Ovary (tissue), 9 donors: ENCODE data around the gene GRIN3B. TPM values are rescaled to one million over a fixed set of nuclear protein-coding genes. Genes with fewer than 3 reads are reported as not detected.

ENCODE experiments used
- DNase-seq, 5 donors: peaks; one replicate each; pipeline ENCODE4 v3.0.0-alpha.2; 2019 to 2020
- H3K27ac ChIP-seq, 2 donors: fragments of 200-600 bp; one replicate each; pipeline versions ENCODE4 v1.5.1 to v1.8.0; 2019 to 2022
- H3K27me3 ChIP-seq: fragments of 200-600 bp; one replicate; pipeline ENCODE4 v1.8.0; 2022
- H3K36me3 ChIP-seq: fragments of 200-600 bp; sonication (generic); one replicate; pipeline ENCODE4 v1.5.1; 2019
- H3K4me1 ChIP-seq: one replicate; pipeline ENCODE4 v1.8.1; 2013; ENCODE audit warnings: mild to moderate bottlenecking, moderate library complexity; ENCODE audit not compliant: insufficient read depth
- H3K4me3 ChIP-seq: fragments of 200-600 bp; sonication (generic); one replicate; pipeline ENCODE4 v1.5.1; 2017
- H3K9me3 ChIP-seq, 2 donors: fragments of 200-600 bp in 1 of 2; sonication (generic) in 1 of 2; one replicate each; pipeline versions ENCODE4 v1.5.1 to v1.8.1; 2013 to 2019; ENCODE audit warnings: mild to moderate bottlenecking in 1 of 2, moderate library complexity in 1 of 2
- CTCF ChIP-seq, 3 donors: fragments of 450-650 bp in 2 of 3; fragments of 200-600 bp in 1 of 3; IDR thresholded peaks; one replicate each; pipeline versions ENCODE4 v1.5.1 to v1.8.0; 2016 to 2022; ENCODE audit warnings: antibody characterized with exemption in 3 of 3, mild to moderate bottlenecking in 1 of 3
- EP300 ChIP-seq: sonication (generic); formaldehyde crosslinking; IDR thresholded peaks from one replicate; pipeline ENCODE4 v1.6.1; 2017; ENCODE audit warnings: antibody characterized with exemption
- POLR2A ChIP-seq: fragments of 450-650 bp; IDR thresholded peaks from one replicate; pipeline ENCODE4 v1.6.1; 2017; ENCODE audit warnings: antibody characterized with exemption, mild to moderate bottlenecking, moderate library complexity
- WGBS, 3 donors: extraction: QIAGEN DNeasy Blood & Tissue Kit in 1 of 3; methylation state at CpG; one replicate each; pipeline versions ENCODE4 v1.1.5 to v1.1.7; 2013 to 2017; 5-methylcytosine and 5-hydroxymethylcytosine counted together
- intact Hi-C, 4 donors: fragments of 100-400 bp; cut with DNase I; formaldehyde crosslinking; loops; one replicate each; pipeline versions ENCODE4 v1.11.0 to v1.15.1; 2022 to 2023
- polyA plus RNA-seq, 2 donors: library from polyadenylated mRNA; stranded (reverse); fragments of 200-250 nt in 1 of 2; fragments of 350-450 nt in 1 of 2; fragmentation: Illumina TruSeq in 1 of 2; extraction: RNeasy Lipid Tissue Mini Kit (QIAGEN cat#74804) in 1 of 2; gene quantifications; one replicate each; pipeline ENCODE4 v1.2.3, GENCODE V29; 2013 to 2014
- total RNA-seq, 7 donors: library from RNA; depleted of rRNA in 2 of 7; stranded (reverse); fragments of >200 nt in 2 of 7; fragmentation: NEBNext Ultra II Directional in 3 of 7; extraction: Animal tissue kit (Norgen Biotek cat#: 25700) in 3 of 7; gene quantifications; one replicate each; pipeline versions ENCODE4 v1.1.0 to v1.2.4, GENCODE V29; 2016 to 2023
- donor health status: DM: no; HTN: no; CAD: no; lungs with moderate emphysema.
- donor health status: DM: no; HTN: no; CAD: no.
- donor health status: Bipolar disorder and iron deficiency.
- donor health status: DM: yes; HTN: yes; CAD: no.
- donor health status: DM: no; HTN: no; CAD: no.
- donor health status: DM: yes; HTN: yes; CAD: no.

Gene GRIN3B
- total and polyA plus RNA-seq, 9 donors = 0.07 to 7.4 (median 0.28) TPM; not detected in 3

GRCh38 chr19:1004204-1004802 lies 4.1 kb downstream of the GRIN3B start:
- Histone ChIP-seq H3K4me3 (no peak overlapping the region), H3K27ac (no peak overlapping the region), H3K9me3 (no peaks in the 10 kb centered on the region), H3K4me1 (no peaks in the 10 kb centered on the region), H3K27me3 (peaks cover 5% of the 10 kb centered on the region), H3K36me3 (no peaks in the 10 kb centered on the region)
- 60 to 70% (median 61%) methylated on average over 16 to 32 of the region's 32 CpGs for WGBS, 3 donors
- intact Hi-C loops = no loop called here
- no peak for DNase-seq
- TF ChIP-seq POLR2A (no peak), EP300 (no peak), CTCF (IDR thresholded peaks at IDR 0.05) (no peak)

- Histone ChIP-seq H3K36me3 (no peaks in the 10 kb centered on the region), H3K27me3 (peaks cover 1% of the 10 kb centered on the region), H3K4me3 (no peak overlapping the region), H3K27ac (no peak overlapping the region), H3K4me1 (no peaks in the 10 kb centered on the region), H3K9me3 (no peaks in the 10 kb centered on the region)
- intact Hi-C loops = no loop called here
- no peak for DNase-seq
- TF ChIP-seq POLR2A = no peak
- TF ChIP-seq EP300 = no peak
- TF ChIP-seq CTCF (IDR thresholded peaks at IDR 0.05) = no peak
- 83 to 90% (median 85%) methylated on average over 70 of the region's 70 CpGs for WGBS, 3 donors
Measured at GRCh38 chr19:1004803-1005664, 4.8 kb downstream of the GRIN3B start.

GRCh38 chr19:1006711-1007398 lies 6.6 kb downstream of the GRIN3B start:
- WGBS, 3 donors = 77 to 84% (median 81%) methylated on average over 27 of the region's 27 CpGs
- no peaks in the 10 kb centered on the region for H3K27me3 ChIP-seq
- intact Hi-C loops = no loop called here
- H3K9me3 ChIP-seq = no peaks in the 10 kb centered on the region
- H3K36me3 ChIP-seq = no peaks in the 10 kb centered on the region
- TF ChIP-seq POLR2A (no peak), EP300 (no peak), CTCF (IDR thresholded peaks at IDR 0.05) (no peak)
- no peak for DNase-seq
- H3K4me3 ChIP-seq = no peak overlapping the region
- H3K4me1 ChIP-seq = peaks cover 2% of the 10 kb centered on the region
- H3K27ac ChIP-seq = no peak overlapping the region

GRCh38 chr19:1007399-1008251 lies 7.4 kb downstream of the GRIN3B start:
- Histone ChIP-seq H3K27me3 (no peaks in the 10 kb centered on the region), H3K27ac (no peak overlapping the region), H3K9me3 (no peaks in the 10 kb centered on the region), H3K4me1 (peaks cover 2% of the 10 kb centered on the region), H3K4me3 (no peak overlapping the region), H3K36me3 (no peaks in the 10 kb centered on the region)
- DNase-seq = no peak
- intact Hi-C loops = no loop called here
- TF ChIP-seq POLR2A = no peak
- TF ChIP-seq EP300 = no peak
- no peak for TF ChIP-seq CTCF (IDR thresholded peaks at IDR 0.05)
- 87 to 89% (median 88%) methylated on average over 71 to 73 of the region's 73 CpGs for WGBS, 3 donors
